Measurements from ENCODE around the gene GARNL3.

DNA sequence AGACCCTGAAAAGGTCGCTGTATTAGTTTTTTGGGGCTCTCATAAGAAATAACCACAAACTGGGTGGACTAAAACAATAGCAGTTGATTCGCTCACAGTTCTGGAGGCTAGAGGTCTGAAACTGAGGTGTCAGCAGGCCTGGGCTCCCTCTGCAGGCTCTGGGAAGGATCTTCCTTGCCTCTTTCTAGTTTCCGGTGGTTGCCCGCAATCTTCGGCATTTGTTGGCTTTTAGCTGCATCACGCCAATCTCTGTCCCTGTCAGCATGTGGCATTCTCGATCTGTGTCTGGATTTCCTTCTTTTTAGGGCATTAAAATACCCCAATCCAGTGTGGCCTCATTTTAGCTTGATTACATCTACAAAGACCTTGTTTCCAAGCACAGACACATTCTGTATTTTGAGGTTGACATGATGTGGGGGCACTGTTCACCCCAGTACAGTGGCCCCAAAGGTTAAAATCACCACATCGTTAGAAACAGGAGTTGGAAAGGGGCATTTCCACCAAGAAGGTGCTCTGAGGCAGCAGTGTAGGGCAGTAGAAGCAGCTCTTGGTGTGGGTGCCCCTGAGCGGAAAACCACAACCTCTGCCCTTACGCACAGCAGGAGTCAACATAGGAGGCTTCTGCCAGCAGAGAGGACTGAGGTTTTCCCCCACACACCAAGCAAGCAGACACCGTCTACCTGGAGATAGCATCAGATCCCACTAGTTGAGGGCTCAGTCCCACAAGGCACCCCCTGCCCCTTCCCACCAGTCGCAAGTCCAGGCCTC, 173.1 kb downstream of the GARNL3 start:
- TF ChIP-seq, protein P1, sequence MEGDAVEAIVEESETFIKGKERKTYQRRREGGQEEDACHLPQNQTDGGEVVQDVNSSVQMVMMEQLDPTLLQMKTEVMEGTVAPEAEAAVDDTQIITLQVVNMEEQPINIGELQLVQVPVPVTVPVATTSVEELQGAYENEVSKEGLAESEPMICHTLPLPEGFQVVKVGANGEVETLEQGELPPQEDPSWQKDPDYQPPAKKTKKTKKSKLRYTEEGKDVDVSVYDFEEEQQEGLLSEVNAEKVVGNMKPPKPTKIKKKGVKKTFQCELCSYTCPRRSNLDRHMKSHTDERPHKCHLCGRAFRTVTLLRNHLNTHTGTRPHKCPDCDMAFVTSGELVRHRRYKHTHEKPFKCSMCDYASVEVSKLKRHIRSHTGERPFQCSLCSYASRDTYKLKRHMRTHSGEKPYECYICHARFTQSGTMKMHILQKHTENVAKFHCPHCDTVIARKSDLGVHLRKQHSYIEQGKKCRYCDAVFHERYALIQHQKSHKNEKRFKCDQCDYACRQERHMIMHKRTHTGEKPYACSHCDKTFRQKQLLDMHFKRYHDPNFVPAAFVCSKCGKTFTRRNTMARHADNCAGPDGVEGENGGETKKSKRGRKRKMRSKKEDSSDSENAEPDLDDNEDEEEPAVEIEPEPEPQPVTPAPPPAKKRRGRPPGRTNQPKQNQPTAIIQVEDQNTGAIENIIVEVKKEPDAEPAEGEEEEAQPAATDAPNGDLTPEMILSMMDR (conservative IDR thresholded peaks at IDR 0.05; ENCODE audit: low read depth, low read length), result peak; percentile 39; the same call in 1 of the 2 replicates
- no peak for TF ChIP-seq EZH2 (IDR thresholded peaks at IDR 0.05; ENCODE audit: low read length, unreplicated experiment)

Data from PC-3 (cell line).